HEK293 (cell line): ENCODE data around the gene LHX2.

ENCODE experiments used
- CTCF ChIA-PET: fragments of 350-600 bp; formaldehyde crosslinking; extraction: SDS; loops from one replicate; lab custom pipeline; 2021; ENCODE audit warnings: antibody characterized with exemption; lab: Yijun Ruan, JAX
- POLR2A ChIA-PET: fragments of 300-600 bp; formaldehyde crosslinking; extraction: SDS; loops from one replicate; lab custom pipeline; 2020; ENCODE audit warnings: antibody characterized with exemption, inconsistent platforms; lab: Yijun Ruan, JAX
- H3K27ac ChIP-seq: fragments of 200-500 bp; sonication (Bioruptor generic); 2 replicates; pipeline ENCODE4 v1.5.1; 2014; ENCODE audit warnings: low read depth, low read length, control low read depth, inconsistent platforms; ENCODE audit errors: extremely low read depth
- H3K36me3 ChIP-seq, 2 experiments: fragments of 200-500 bp in 1 of 2; sonication (Bioruptor generic) in 1 of 2; 1 replicate in 1 of 2; 2 replicates in 1 of 2; pipeline ENCODE4 v1.5.1; 2014 to 2017; ENCODE audit warnings: inconsistent platforms in 2 of 2, low read length in 2 of 2; ENCODE audit not compliant: control insufficient read depth in 2 of 2, insufficient read depth in 1 of 2
- H3K4me1 ChIP-seq: fragments of 200-500 bp; sonication (Bioruptor generic); 2 replicates; pipeline ENCODE4 v1.5.1; 2014; ENCODE audit warnings: mild to moderate bottlenecking, low read length, inconsistent platforms; ENCODE audit not compliant: control insufficient read depth, insufficient read depth
- H3K4me3 ChIP-seq: 2 replicates; pipeline ENCODE4 v1.5.1; 2011; ENCODE audit warnings: low read depth, mild to moderate bottlenecking, control low read depth, low read length, moderate library complexity
- H3K9me3 ChIP-seq: fragments of 200-500 bp; sonication (Bioruptor generic); 2 replicates; pipeline ENCODE4 v1.5.1; 2014; ENCODE audit warnings: low read depth, low read length, inconsistent platforms; ENCODE audit not compliant: control insufficient read depth, insufficient read depth
- KLF7 ChIP-seq: fragments of 450-650 bp; formaldehyde crosslinking; IDR thresholded peaks from 2 replicates; pipeline ENCODE4 v1.5.1; 2016; ENCODE audit warnings: missing biosample characterization, missing genetic modification characterization, borderline replicate concordance
- KLF9 ChIP-seq: fragments of 450-650 bp; formaldehyde crosslinking; IDR thresholded peaks from 2 replicates; pipeline ENCODE4 v1.5.1; 2016; ENCODE audit warnings: missing biosample characterization, missing genetic modification characterization, low read depth
- RBAK ChIP-seq: fragments of 450-650 bp; formaldehyde crosslinking; IDR thresholded peaks from 2 replicates; pipeline ENCODE4 v1.5.1; 2016; ENCODE audit warnings: missing biosample characterization, missing genetic modification characterization
- SCRT1 ChIP-seq: fragments of 450-650 bp; formaldehyde crosslinking; IDR thresholded peaks from 2 replicates; pipeline ENCODE4 v1.5.1; 2016; ENCODE audit warnings: missing biosample characterization, missing genetic modification characterization, borderline replicate concordance
- ZBTB17 ChIP-seq: fragments of 450-650 bp; formaldehyde crosslinking; IDR thresholded peaks from 2 replicates; pipeline ENCODE4 v1.5.1; 2016; ENCODE audit warnings: missing biosample characterization, missing genetic modification characterization
- ZBTB21 ChIP-seq: fragments of 450-650 bp; formaldehyde crosslinking; IDR thresholded peaks from 2 replicates; pipeline ENCODE4 v1.5.1; 2017; ENCODE audit warnings: missing biosample characterization, missing genetic modification characterization
- ZBTB26 ChIP-seq: fragments of 450-650 bp; formaldehyde crosslinking; optimal IDR thresholded peaks from 2 replicates; pipeline ENCODE3; 2016; ENCODE audit warnings: missing biosample characterization, mild to moderate bottlenecking, missing genetic modification characterization
- ZIC2 ChIP-seq: fragments of 450-650 bp; formaldehyde crosslinking; IDR thresholded peaks from 2 replicates; pipeline ENCODE4 v1.5.1; 2016; ENCODE audit warnings: missing biosample characterization, missing genetic modification characterization
- ZNF146 ChIP-seq: fragments of 450-650 bp; formaldehyde crosslinking; IDR thresholded peaks from 2 replicates; pipeline ENCODE4 v1.5.1; 2016; ENCODE audit warnings: missing biosample characterization, missing genetic modification characterization
- ZNF169 ChIP-seq: fragments of 450-650 bp; formaldehyde crosslinking; IDR thresholded peaks from 2 replicates; pipeline ENCODE4 v1.5.1; 2016; ENCODE audit warnings: missing biosample characterization, missing genetic modification characterization
- ZNF184 ChIP-seq: fragments of 450-650 bp; IDR thresholded peaks from 2 replicates; pipeline ENCODE4 v1.5.1; 2018; ENCODE audit warnings: missing biosample characterization, mild to moderate bottlenecking, missing genetic modification characterization
- ZNF2 ChIP-seq: fragments of 450-650 bp; formaldehyde crosslinking; IDR thresholded peaks from 2 replicates; pipeline ENCODE4 v1.5.1; 2016; ENCODE audit warnings: missing biosample characterization, missing genetic modification characterization
- ZNF266 ChIP-seq: fragments of 450-650 bp; formaldehyde crosslinking; IDR thresholded peaks from 2 replicates; pipeline ENCODE4 v1.5.1; 2016; ENCODE audit warnings: missing biosample characterization, missing genetic modification characterization, low read depth
- ZNF391 ChIP-seq: fragments of 450-650 bp; formaldehyde crosslinking; IDR thresholded peaks from 2 replicates; pipeline ENCODE4 v1.5.1; 2016; ENCODE audit warnings: low read depth, missing biosample characterization, missing genetic modification characterization, borderline replicate concordance
- ZNF398 ChIP-seq: fragments of 450-650 bp; formaldehyde crosslinking; IDR thresholded peaks from 2 replicates; pipeline ENCODE4 v1.5.1; 2017; ENCODE audit warnings: missing biosample characterization, missing genetic modification characterization
- ZNF514 ChIP-seq: fragments of 450-650 bp; formaldehyde crosslinking; IDR thresholded peaks from 2 replicates; pipeline ENCODE4 v1.5.1; 2016; ENCODE audit warnings: missing biosample characterization, missing genetic modification characterization
- ZNF521 ChIP-seq: fragments of 450-650 bp; formaldehyde crosslinking; IDR thresholded peaks from 2 replicates; pipeline ENCODE4 v1.5.1; 2017; ENCODE audit warnings: missing biosample characterization, mild to moderate bottlenecking, missing genetic modification characterization
- ZNF621 ChIP-seq: fragments of 450-650 bp; formaldehyde crosslinking; IDR thresholded peaks from 2 replicates; pipeline ENCODE4 v1.5.1; 2017; ENCODE audit warnings: missing biosample characterization, missing genetic modification characterization
- ZNF623 ChIP-seq: fragments of 450-650 bp; formaldehyde crosslinking; IDR thresholded peaks from 2 replicates; pipeline ENCODE4 v1.5.1; 2016; ENCODE audit warnings: missing biosample characterization, missing genetic modification characterization
- ZNF654 ChIP-seq: fragments of 450-650 bp; formaldehyde crosslinking; IDR thresholded peaks from 2 replicates; pipeline ENCODE4 v1.5.1; 2016; ENCODE audit warnings: low read depth, missing biosample characterization, missing genetic modification characterization
- ZNF76 ChIP-seq: fragments of 450-650 bp; formaldehyde crosslinking; IDR thresholded peaks from 2 replicates; pipeline ENCODE4; 2016; ENCODE audit warnings: low read depth, missing biosample characterization, missing genetic modification characterization, borderline replicate concordance
- ZNF777 ChIP-seq: fragments of 450-650 bp; formaldehyde crosslinking; IDR thresholded peaks from 2 replicates; pipeline ENCODE4 v1.5.1; 2017; ENCODE audit warnings: missing biosample characterization, missing genetic modification characterization, borderline replicate concordance
- ZNF791 ChIP-seq: fragments of 450-650 bp; formaldehyde crosslinking; IDR thresholded peaks from 2 replicates; pipeline ENCODE4 v1.5.1; 2016; ENCODE audit warnings: missing biosample characterization, missing genetic modification characterization
- ZNF843 ChIP-seq: fragments of 450-650 bp; formaldehyde crosslinking; IDR thresholded peaks from 2 replicates; pipeline ENCODE4 v1.5.1; 2016; ENCODE audit warnings: missing biosample characterization, missing genetic modification characterization
- TF ChIP-seq, protein P1 (sequence below): fragments of 450-650 bp; formaldehyde crosslinking; IDR thresholded peaks from 2 replicates; pipeline ENCODE4 v1.5.1; 2016; ENCODE audit warnings: missing biosample characterization, missing genetic modification characterization
- TF ChIP-seq, protein P2 (sequence below): fragments of 450-650 bp; formaldehyde crosslinking; IDR thresholded peaks from 2 replicates; pipeline ENCODE4 v1.5.1; 2016; ENCODE audit warnings: missing biosample characterization, missing genetic modification characterization

LHX2 gene

DNA sequence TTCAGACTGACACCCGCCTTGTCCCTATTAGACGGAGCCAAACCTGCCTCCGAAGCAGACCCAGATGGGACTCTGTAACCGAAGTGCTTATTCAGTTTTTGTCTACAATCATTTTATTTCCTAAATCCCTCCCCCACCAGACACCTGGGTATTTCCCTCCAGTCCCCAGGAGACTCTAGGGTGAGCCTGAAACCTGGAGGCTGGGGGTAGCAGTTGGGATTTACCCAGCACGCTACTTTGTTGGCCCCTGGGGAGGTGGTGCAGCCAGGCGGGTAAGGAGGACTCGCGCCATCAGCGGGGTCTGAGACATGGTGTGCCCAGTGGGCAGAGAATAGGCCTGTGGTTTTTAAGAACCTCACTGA lies 1.3 kb upstream of the LHX2 start:
- peak overlapping the region; percentile 87; the same call in 1 of the 2 replicates for H3K27ac ChIP-seq
- no peaks in the 10 kb centered on the region for H3K9me3 ChIP-seq
- ChIA-PET CTCF (interaction anchor here (0.7 to 1.1 kb wide), 2 partner anchors 49 to 237 kb away, joined by 4 read pairs; no protein-coding TSS in a partner anchor), POLR2A (interaction anchor here (0.9 to 1.2 kb wide), 3 partner anchors 30 to 82 kb away, joined by 3 to 4 read pairs (median 4); no protein-coding TSS in a partner anchor)
- no peak overlapping the region for H3K4me3 ChIP-seq
- peaks cover 31% of the 10 kb centered on the region for H3K4me1 ChIP-seq
- TF ChIP-seq ZNF654 = no peak
- TF ChIP-seq SCRT1 = no peak
- no peak for TF ChIP-seq ZNF391 (tag by site-specific recombination)
- TF ChIP-seq ZNF76 = no peak
- no peak for TF ChIP-seq ZNF169 (tag by site-specific recombination)
- no peak for TF ChIP-seq ZNF184 (tag by site-specific recombination)
- TF ChIP-seq, protein P1, sequence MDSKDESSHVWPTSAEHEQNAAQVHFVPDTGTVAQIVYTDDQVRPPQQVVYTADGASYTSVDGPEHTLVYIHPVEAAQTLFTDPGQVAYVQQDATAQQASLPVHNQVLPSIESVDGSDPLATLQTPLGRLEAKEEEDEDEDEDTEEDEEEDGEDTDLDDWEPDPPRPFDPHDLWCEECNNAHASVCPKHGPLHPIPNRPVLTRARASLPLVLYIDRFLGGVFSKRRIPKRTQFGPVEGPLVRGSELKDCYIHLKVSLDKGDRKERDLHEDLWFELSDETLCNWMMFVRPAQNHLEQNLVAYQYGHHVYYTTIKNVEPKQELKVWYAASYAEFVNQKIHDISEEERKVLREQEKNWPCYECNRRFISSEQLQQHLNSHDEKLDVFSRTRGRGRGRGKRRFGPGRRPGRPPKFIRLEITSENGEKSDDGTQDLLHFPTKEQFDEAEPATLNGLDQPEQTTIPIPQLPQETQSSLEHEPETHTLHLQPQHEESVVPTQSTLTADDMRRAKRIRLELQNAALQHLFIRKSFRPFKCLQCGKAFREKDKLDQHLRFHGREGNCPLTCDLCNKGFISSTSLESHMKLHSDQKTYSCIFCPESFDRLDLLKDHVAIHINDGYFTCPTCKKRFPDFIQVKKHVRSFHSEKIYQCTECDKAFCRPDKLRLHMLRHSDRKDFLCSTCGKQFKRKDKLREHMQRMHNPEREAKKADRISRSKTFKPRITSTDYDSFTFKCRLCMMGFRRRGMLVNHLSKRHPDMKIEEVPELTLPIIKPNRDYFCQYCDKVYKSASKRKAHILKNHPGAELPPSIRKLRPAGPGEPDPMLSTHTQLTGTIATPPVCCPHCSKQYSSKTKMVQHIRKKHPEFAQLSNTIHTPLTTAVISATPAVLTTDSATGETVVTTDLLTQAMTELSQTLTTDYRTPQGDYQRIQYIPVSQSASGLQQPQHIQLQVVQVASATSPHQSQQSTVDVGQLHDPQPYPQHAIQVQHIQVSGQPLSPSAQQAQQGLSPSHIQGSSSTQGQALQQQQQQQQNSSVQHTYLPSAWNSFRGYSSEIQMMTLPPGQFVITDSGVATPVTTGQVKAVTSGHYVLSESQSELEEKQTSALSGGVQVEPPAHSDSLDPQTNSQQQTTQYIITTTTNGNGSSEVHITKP (tag by site-specific recombination) = no peak
- TF ChIP-seq ZNF398 (tag by site-specific recombination) = no peak
- TF ChIP-seq RBAK (tag by site-specific recombination) = no peak
- no peak for TF ChIP-seq ZBTB26 (tag by site-specific recombination)
- TF ChIP-seq ZNF2 (tag by site-specific recombination) = no peak
- no peak for TF ChIP-seq ZNF521
- TF ChIP-seq ZNF843 = no peak
- H3K36me3 ChIP-seq = no peaks in the 10 kb centered on the region

DNA sequence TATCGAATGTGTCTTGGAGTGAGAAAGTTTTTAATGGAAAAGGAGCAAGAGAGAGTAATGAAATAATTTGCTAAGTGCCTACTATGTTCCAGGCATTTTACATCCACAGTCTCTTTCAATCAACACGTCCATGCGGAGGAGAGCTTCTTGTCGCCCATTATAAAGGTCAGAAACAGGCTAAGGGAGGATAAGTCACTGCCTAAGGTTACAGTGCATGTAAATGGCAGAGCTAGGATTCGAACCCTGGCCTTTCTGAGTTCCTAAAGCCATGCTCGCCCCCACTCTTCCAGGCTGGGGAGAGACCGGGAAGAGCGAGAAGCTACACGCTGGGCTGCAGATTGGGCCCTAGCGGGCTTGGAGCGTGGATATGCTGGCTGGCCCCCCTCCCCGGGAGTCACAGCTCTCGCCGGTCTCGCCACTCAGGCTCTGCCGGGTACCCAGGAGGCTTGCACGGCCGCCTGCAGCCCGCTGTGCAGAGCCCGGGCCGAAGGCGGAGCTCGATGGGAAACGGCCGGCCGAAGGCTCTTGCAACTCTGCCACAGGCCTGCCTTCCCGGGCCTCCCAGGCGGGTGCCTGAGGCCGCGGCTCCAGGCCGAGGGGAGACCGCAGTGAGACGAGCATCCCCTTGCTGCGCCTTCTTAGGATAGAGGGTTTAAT lies 775 bp upstream of the LHX2 start:
- ChIA-PET POLR2A (interaction anchor here (0.6 to 1.2 kb wide), 5 partner anchors 30 to 141 kb away, joined by 3 to 4 read pairs (median 3); no protein-coding TSS in a partner anchor), CTCF (interaction anchor here (0.7 to 1.1 kb wide), 2 partner anchors 50 to 236 kb away, joined by 4 read pairs; no protein-coding TSS in a partner anchor)
- Histone ChIP-seq H3K9me3 (no peaks in the 10 kb centered on the region), H3K4me3 (no peak overlapping the region), H3K36me3 (no peaks in the 10 kb centered on the region), H3K27ac (peak overlapping the region; percentile 87), H3K4me1 (peaks cover 30% of the 10 kb centered on the region)
- TF ChIP-seq KLF9 (tag by site-specific recombination) (no peak), ZNF791 (tag by site-specific recombination) (no peak), ZNF621 (tag by site-specific recombination) (no peak), ZNF514 (no peak), ZNF266 (tag by site-specific recombination) (no peak), ZIC2 (tag by site-specific recombination) (peak; percentile 62), ZBTB17 (tag by site-specific recombination) (peak; percentile 69), ZNF398 (tag by site-specific recombination) (0 out of 2 replicates have a peak, but pooled peaks have one; percentile 26), ZBTB21 (no peak), KLF7 (no peak), ZNF146 (tag by site-specific recombination) (no peak), ZNF777 (no peak), ZNF623 (tag by site-specific recombination) (no peak)
- TF ChIP-seq, protein P2, sequence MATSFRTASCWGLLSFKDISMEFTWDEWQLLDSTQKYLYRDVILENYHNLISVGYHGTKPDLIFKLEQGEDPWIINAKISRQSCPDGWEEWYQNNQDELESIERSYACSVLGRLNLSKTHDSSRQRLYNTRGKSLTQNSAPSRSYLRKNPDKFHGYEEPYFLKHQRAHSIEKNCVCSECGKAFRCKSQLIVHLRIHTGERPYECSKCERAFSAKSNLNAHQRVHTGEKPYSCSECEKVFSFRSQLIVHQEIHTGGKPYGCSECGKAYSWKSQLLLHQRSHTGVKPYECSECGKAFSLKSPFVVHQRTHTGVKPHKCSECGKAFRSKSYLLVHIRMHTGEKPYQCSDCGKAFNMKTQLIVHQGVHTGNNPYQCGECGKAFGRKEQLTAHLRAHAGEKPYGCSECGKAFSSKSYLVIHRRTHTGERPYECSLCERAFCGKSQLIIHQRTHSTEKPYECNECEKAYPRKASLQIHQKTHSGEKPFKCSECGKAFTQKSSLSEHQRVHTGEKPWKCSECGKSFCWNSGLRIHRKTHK (tag by site-specific recombination) = no peak
